HEK293 (cell line): ENCODE data around the gene RHOV.

ENCODE experiments used
- CTCF ChIA-PET: fragments of 350-600 bp; formaldehyde crosslinking; extraction: SDS; loops from one replicate; lab custom pipeline; 2021; ENCODE audit warnings: antibody characterized with exemption; lab: Yijun Ruan, JAX
- POLR2A ChIA-PET: fragments of 300-600 bp; formaldehyde crosslinking; extraction: SDS; loops from one replicate; lab custom pipeline; 2020; ENCODE audit warnings: antibody characterized with exemption, inconsistent platforms; lab: Yijun Ruan, JAX
- H3K27ac ChIP-seq: fragments of 200-500 bp; sonication (Bioruptor generic); 2 replicates; pipeline ENCODE4 v1.5.1; 2014; ENCODE audit warnings: low read depth, low read length, control low read depth, inconsistent platforms; ENCODE audit errors: extremely low read depth
- H3K36me3 ChIP-seq, 2 experiments: fragments of 200-500 bp in 1 of 2; sonication (Bioruptor generic) in 1 of 2; 1 replicate in 1 of 2; 2 replicates in 1 of 2; pipeline ENCODE4 v1.5.1; 2014 to 2017; ENCODE audit warnings: inconsistent platforms in 2 of 2, low read length in 2 of 2; ENCODE audit not compliant: control insufficient read depth in 2 of 2, insufficient read depth in 1 of 2
- H3K4me1 ChIP-seq: fragments of 200-500 bp; sonication (Bioruptor generic); 2 replicates; pipeline ENCODE4 v1.5.1; 2014; ENCODE audit warnings: mild to moderate bottlenecking, low read length, inconsistent platforms; ENCODE audit not compliant: control insufficient read depth, insufficient read depth
- H3K4me3 ChIP-seq: 2 replicates; pipeline ENCODE4 v1.5.1; 2011; ENCODE audit warnings: low read depth, mild to moderate bottlenecking, control low read depth, low read length, moderate library complexity
- H3K9me3 ChIP-seq: fragments of 200-500 bp; sonication (Bioruptor generic); 2 replicates; pipeline ENCODE4 v1.5.1; 2014; ENCODE audit warnings: low read depth, low read length, inconsistent platforms; ENCODE audit not compliant: control insufficient read depth, insufficient read depth
- EGR2 ChIP-seq: fragments of 450-650 bp; formaldehyde crosslinking; IDR thresholded peaks from 2 replicates; pipeline ENCODE4 v1.5.1; 2016; ENCODE audit warnings: low read depth, missing biosample characterization, missing genetic modification characterization
- GLI4 ChIP-seq: fragments of 450-650 bp; formaldehyde crosslinking; IDR thresholded peaks from 2 replicates; pipeline ENCODE4 v1.5.1; 2016; ENCODE audit warnings: missing biosample characterization, missing genetic modification characterization
- GLIS1 ChIP-seq: fragments of 450-650 bp; formaldehyde crosslinking; IDR thresholded peaks from 2 replicates; pipeline ENCODE4 v1.5.1; 2016; ENCODE audit warnings: missing biosample characterization, missing genetic modification characterization
- GLIS2 ChIP-seq: fragments of 450-650 bp; formaldehyde crosslinking; IDR thresholded peaks from 2 replicates; pipeline ENCODE4 v1.5.1; 2016; ENCODE audit warnings: missing biosample characterization, missing genetic modification characterization
- OSR2 ChIP-seq: fragments of 450-650 bp; formaldehyde crosslinking; IDR thresholded peaks from 2 replicates; pipeline ENCODE4 v1.5.1; 2016; ENCODE audit warnings: missing biosample characterization, missing genetic modification characterization
- ZBTB1 ChIP-seq: fragments of 450-650 bp; formaldehyde crosslinking; IDR thresholded peaks from 2 replicates; pipeline ENCODE4 v1.5.1; 2016; ENCODE audit warnings: missing biosample characterization, missing genetic modification characterization
- ZBTB21 ChIP-seq: fragments of 450-650 bp; formaldehyde crosslinking; IDR thresholded peaks from 2 replicates; pipeline ENCODE4 v1.5.1; 2017; ENCODE audit warnings: missing biosample characterization, missing genetic modification characterization
- ZEB2 ChIP-seq: fragments of 450-650 bp; formaldehyde crosslinking; IDR thresholded peaks from 2 replicates; pipeline ENCODE4 v1.5.1; 2016; ENCODE audit warnings: missing biosample characterization, missing genetic modification characterization
- ZIC2 ChIP-seq: fragments of 450-650 bp; formaldehyde crosslinking; IDR thresholded peaks from 2 replicates; pipeline ENCODE4 v1.5.1; 2016; ENCODE audit warnings: missing biosample characterization, missing genetic modification characterization
- ZNF2 ChIP-seq: fragments of 450-650 bp; formaldehyde crosslinking; IDR thresholded peaks from 2 replicates; pipeline ENCODE4 v1.5.1; 2016; ENCODE audit warnings: missing biosample characterization, missing genetic modification characterization
- ZNF394 ChIP-seq: fragments of 450-650 bp; formaldehyde crosslinking; IDR thresholded peaks from 2 replicates; pipeline ENCODE4 v1.5.1; 2016; ENCODE audit warnings: missing biosample characterization, missing genetic modification characterization, mild to moderate bottlenecking, moderate library complexity, borderline replicate concordance
- ZNF626 ChIP-seq: fragments of 450-650 bp; sonication (Bioruptor Pico); formaldehyde crosslinking; IDR thresholded peaks from 2 replicates; pipeline ENCODE4 v1.5.1; 2018; ENCODE audit warnings: missing biosample characterization, missing genetic modification characterization, inconsistent platforms
- ZNF664 ChIP-seq: fragments of 450-650 bp; formaldehyde crosslinking; IDR thresholded peaks from 2 replicates; pipeline ENCODE4 v1.5.1; 2016; ENCODE audit warnings: missing biosample characterization, missing genetic modification characterization
- ZNF677 ChIP-seq: fragments of 450-650 bp; IDR thresholded peaks from 2 replicates; pipeline ENCODE4 v1.5.0; 2018; ENCODE audit warnings: missing biosample characterization, mild to moderate bottlenecking, missing genetic modification characterization, moderate library complexity
- ZNF701 ChIP-seq: fragments of 450-650 bp; formaldehyde crosslinking; IDR thresholded peaks from 2 replicates; pipeline ENCODE4 v1.5.1; 2016; ENCODE audit warnings: missing biosample characterization, missing genetic modification characterization
- ZNF76 ChIP-seq: fragments of 450-650 bp; formaldehyde crosslinking; IDR thresholded peaks from 2 replicates; pipeline ENCODE4; 2016; ENCODE audit warnings: low read depth, missing biosample characterization, missing genetic modification characterization, borderline replicate concordance
- TF ChIP-seq, protein P1 (sequence below): fragments of 450-650 bp; formaldehyde crosslinking; IDR thresholded peaks from 2 replicates; pipeline ENCODE4 v1.5.1; 2016; ENCODE audit warnings: missing biosample characterization, missing genetic modification characterization

Gene RHOV

DNA sequence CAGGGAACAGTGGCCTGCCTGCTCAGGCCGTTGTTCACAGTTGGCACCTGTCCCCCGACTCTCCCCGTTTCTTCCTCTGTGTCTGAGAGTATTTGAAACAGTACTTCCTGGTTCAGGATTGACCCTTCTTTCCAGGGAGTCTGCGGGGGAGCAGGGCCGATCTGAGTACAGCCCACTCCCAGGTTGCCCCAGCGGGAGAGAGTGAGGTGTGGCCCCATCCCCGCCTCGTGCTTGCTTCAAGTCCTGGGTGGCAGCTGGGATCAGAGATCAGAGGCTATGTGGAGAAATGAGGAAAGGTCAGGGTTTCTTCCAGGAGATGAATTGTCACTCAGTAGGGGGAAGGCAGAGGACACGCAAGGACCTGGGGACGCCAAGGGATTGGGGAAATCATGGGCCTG, 48.6 kb upstream of the RHOV start (continued):
- TF ChIP-seq ZNF664 (tag by site-specific recombination) (no peak), ZEB2 (tag by site-specific recombination) (no peak), ZBTB1 (tag by site-specific recombination) (no peak)

DNA sequence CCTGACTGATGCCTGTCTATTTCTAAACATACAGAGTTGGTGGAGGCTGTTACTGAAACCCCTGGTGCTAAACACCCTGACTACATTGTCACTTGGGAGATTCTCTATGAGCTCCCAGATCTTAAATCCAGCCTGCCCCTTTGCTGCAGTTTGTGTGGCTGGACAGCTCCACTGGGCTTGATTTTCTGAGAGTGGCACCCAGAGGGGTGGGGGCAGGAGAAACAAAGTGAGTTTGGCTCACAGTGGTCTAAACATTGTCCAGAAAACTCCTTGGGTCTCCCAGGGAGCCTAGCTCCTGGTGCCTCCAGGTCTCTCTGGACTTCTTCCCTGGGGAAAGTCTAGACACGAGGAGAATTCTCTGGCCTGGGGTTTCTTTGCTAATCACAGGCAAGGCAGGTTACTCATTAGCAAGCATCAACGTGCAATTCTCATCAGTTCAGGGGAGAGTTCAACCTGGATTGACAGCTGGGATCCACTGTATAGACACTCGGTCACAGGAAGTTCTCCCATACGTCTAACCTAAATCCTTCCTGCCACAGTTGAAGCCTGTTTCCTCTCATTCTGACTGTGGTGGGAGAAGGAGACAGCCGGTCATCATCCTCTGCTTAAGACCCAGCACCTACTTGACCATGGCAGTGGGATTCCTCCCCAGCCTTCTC, 48.0 kb upstream of the RHOV start:
- Histone ChIP-seq H3K36me3 (no peaks in the 10 kb centered on the region), H3K4me3 (no peak overlapping the region), H3K9me3 (no peaks in the 10 kb centered on the region), H3K27ac (no peak overlapping the region), H3K4me1 (no peaks in the 10 kb centered on the region)
- POLR2A ChIA-PET = interaction anchor here (0.9 to 1.6 kb wide), 2 partner anchors 16 to 31 kb away, joined by 3 read pairs; partner anchors contain the start of gene CHAC1
- CTCF ChIA-PET = interaction anchor here (0.8 kb wide), 2 partner anchors 9 to 15 kb away, joined by 4 to 8 read pairs; no protein-coding TSS in a partner anchor
- no peak for TF ChIP-seq EGR2 (tag by site-specific recombination)
- TF ChIP-seq, protein P1, sequence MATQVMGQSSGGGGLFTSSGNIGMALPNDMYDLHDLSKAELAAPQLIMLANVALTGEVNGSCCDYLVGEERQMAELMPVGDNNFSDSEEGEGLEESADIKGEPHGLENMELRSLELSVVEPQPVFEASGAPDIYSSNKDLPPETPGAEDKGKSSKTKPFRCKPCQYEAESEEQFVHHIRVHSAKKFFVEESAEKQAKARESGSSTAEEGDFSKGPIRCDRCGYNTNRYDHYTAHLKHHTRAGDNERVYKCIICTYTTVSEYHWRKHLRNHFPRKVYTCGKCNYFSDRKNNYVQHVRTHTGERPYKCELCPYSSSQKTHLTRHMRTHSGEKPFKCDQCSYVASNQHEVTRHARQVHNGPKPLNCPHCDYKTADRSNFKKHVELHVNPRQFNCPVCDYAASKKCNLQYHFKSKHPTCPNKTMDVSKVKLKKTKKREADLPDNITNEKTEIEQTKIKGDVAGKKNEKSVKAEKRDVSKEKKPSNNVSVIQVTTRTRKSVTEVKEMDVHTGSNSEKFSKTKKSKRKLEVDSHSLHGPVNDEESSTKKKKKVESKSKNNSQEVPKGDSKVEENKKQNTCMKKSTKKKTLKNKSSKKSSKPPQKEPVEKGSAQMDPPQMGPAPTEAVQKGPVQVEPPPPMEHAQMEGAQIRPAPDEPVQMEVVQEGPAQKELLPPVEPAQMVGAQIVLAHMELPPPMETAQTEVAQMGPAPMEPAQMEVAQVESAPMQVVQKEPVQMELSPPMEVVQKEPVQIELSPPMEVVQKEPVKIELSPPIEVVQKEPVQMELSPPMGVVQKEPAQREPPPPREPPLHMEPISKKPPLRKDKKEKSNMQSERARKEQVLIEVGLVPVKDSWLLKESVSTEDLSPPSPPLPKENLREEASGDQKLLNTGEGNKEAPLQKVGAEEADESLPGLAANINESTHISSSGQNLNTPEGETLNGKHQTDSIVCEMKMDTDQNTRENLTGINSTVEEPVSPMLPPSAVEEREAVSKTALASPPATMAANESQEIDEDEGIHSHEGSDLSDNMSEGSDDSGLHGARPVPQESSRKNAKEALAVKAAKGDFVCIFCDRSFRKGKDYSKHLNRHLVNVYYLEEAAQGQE (tag by site-specific recombination) = peak; percentile 76

DNA sequence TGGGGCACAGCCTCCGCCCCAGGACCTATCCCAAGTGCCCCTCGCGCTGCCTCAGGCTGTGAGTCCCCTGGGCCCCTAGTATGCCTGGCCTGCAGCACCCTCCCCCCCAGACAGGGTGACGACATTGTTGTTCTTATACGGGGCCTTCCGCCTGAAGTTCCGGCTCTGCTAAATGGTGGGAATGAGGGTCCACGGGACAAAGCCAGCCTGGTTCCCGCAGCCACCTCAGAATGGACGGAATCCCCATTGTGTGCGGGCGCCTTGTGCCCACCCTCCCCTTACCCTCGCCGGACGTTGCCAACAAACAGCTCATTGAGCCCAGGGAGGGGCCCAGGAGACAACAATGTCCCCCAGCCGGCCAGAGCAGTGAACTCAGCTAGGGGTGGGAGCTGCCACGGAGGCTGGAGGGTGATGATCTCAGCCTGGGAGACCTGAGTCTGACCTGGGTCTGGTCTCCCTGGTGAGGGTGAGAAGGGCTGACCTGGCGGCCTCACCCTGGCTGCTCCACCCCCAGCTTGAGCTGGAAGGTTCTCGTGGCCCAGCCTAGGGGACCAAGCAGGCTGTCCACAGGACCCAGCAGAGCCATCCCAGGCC, 44.9 kb upstream of the RHOV start:
- Histone ChIP-seq H3K4me3 (no peak overlapping the region), H3K9me3 (no peaks in the 10 kb centered on the region), H3K27ac (no peak overlapping the region), H3K4me1 (no peaks in the 10 kb centered on the region), H3K36me3 (no peaks in the 10 kb centered on the region)
- ChIA-PET CTCF (interaction anchor here (0.7 to 1.5 kb wide), 3 partner anchors 12 to 23 kb away, joined by 3 to 5 read pairs (median 4); no protein-coding TSS in a partner anchor), POLR2A (interaction anchor here (1.7 to 2.2 kb wide), 2 partner anchors 10 to 34 kb away, joined by 5 to 8 read pairs; partner anchors contain the start of genes CHAC1 and DLL4)
- peak; percentile 30; the same call in 1 of the 2 replicates for TF ChIP-seq ZIC2 (tag by site-specific recombination)
- TF ChIP-seq GLIS2 (tag by site-specific recombination) = 0 out of 2 replicates have a peak, but pooled peaks have one; percentile 16
- no peak for TF ChIP-seq ZBTB21 (tag by site-specific recombination)
- peak; percentile 62 for TF ChIP-seq GLIS1 (tag by site-specific recombination)

DNA sequence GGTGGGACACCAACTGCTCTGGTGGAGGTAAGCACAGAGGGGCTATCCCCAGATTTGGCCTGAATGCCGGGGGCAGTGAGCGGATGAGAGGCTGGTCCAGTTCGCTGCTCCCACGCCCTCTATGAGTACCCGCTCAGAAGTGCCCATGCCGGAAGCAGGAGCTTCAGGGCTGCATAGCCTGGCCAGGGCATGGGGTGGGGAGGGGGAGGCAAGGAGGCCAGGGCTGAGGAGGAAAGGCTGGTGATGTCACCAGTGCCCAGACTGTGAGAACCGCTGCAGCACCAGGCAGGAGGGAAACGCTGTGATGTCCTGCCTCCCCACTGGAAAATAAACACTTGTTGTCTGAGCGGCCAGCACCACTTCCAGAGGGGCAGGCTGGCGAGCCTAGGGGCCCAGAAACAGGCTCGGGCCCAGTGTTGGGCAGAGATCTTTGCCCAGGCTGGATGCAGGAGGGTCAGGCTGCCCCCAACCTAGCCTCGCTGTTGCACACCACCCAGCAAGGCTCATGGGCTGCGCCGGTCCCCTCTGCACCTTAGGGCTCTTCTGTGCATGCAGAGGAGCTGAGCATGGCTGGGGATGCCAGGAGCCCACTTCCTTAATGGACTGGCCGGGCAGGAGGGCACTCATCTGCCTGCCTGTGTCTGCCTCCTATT, 44.2 kb upstream of the RHOV start:
- H3K27ac ChIP-seq = no peak overlapping the region
- no peaks in the 10 kb centered on the region for H3K9me3 ChIP-seq
- no peaks in the 10 kb centered on the region for H3K36me3 ChIP-seq
- no peaks in the 10 kb centered on the region for H3K4me1 ChIP-seq
- ChIA-PET CTCF (interaction anchor here (0.7 to 1.3 kb wide), 2 partner anchors 12 to 13 kb away, joined by 3 to 5 read pairs; no protein-coding TSS in a partner anchor), POLR2A (interaction anchor here (1.0 to 2.2 kb wide), 3 partner anchors 10 to 35 kb away, joined by 4 to 8 read pairs (median 5); partner anchors contain the start of genes CHAC1 and DLL4)
- H3K4me3 ChIP-seq = no peak overlapping the region
- TF ChIP-seq OSR2 (tag by site-specific recombination) = no peak
- no peak for TF ChIP-seq ZBTB21 (tag by site-specific recombination)
- no peak for TF ChIP-seq ZNF76
- TF ChIP-seq GLI4 (tag by site-specific recombination) = no peak
- TF ChIP-seq, protein P1 (tag by site-specific recombination) = no peak
- TF ChIP-seq ZNF701 (tag by site-specific recombination) = no peak
- peak; percentile 77; the same call in 1 of the 2 replicates for TF ChIP-seq ZNF394 (tag by site-specific recombination)
- TF ChIP-seq ZNF626 (tag by site-specific recombination) = no peak
- no peak for TF ChIP-seq ZNF2 (tag by site-specific recombination)
- peak; percentile 79 for TF ChIP-seq ZIC2 (tag by site-specific recombination)
- TF ChIP-seq ZNF677 (tag by site-specific recombination) = no peak
